ENCODE data around the gene S100A8. TPM values are rescaled to one million over a fixed set of nuclear protein-coding genes. Genes with fewer than 3 reads are reported as not detected.

Gene S100A8
- total and polyA plus RNA-seq, 9 donors = 5.3 to 60.5 (median 9.1) TPM

DNA sequence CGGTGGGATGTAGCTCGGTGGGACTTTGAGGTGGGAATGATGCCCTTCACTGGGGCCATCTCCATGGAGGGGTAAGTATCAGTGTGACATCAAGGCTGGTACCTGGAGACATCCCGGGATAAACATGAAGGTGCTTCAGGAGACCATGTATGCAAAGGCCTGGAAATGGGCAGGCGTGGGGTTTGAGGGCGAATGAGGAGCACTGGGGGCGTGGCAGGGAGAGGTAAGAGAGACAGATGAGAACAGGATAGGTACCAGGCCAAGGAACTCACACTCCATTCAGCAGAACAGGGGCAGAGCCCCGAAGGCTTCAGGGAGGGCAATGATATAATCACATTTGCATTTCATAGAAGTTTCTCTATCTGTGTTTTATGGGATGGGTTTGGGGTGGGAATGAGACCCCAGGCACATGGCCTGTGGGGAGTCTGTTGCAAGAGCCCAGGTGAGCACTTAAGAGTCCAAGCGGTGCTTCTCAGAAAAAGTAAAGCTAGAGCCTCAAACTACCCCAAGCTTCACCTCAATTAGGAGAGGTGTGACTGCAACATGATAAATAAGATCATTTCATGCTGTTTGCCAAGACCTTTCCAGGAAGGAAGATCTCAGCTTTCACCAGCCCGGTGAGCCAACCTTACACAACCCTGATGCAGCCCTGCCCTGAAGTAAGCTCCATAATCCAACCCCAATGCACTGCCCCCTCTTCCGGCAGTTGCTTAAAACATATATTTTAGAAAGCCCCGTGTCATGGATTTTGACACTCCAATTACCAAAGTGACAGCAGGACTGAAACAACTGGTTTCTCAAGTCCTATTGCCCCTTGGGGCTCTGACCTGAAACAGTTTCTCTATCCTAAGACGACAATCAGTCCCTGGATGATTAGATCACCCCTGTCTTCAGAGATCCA, 25.9 kb downstream of the S100A8 start:
- Histone ChIP-seq H3K4me1 (ENCODE audit: insufficient read depth) (no peaks in the 10 kb centered on the region), H3K9me3 (no peaks in the 10 kb centered on the region), H3K36me3 (no peaks in the 10 kb centered on the region), H3K27ac (no peak overlapping the region), H3K27me3 (no peaks in the 10 kb centered on the region), H3K4me3 (no peak overlapping the region)
- no peak for DNase-seq
- intact Hi-C loops (cut with DNase I) = no loop called here
- TF ChIP-seq, protein P1, sequence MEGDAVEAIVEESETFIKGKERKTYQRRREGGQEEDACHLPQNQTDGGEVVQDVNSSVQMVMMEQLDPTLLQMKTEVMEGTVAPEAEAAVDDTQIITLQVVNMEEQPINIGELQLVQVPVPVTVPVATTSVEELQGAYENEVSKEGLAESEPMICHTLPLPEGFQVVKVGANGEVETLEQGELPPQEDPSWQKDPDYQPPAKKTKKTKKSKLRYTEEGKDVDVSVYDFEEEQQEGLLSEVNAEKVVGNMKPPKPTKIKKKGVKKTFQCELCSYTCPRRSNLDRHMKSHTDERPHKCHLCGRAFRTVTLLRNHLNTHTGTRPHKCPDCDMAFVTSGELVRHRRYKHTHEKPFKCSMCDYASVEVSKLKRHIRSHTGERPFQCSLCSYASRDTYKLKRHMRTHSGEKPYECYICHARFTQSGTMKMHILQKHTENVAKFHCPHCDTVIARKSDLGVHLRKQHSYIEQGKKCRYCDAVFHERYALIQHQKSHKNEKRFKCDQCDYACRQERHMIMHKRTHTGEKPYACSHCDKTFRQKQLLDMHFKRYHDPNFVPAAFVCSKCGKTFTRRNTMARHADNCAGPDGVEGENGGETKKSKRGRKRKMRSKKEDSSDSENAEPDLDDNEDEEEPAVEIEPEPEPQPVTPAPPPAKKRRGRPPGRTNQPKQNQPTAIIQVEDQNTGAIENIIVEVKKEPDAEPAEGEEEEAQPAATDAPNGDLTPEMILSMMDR (IDR thresholded peaks at IDR 0.05) = no peak
- TF ChIP-seq EP300 (IDR thresholded peaks at IDR 0.05) (no peak), POLR2A (IDR thresholded peaks at IDR 0.05) (no peak)
- WGBS, 3 donors = 80 to 84% (median 81%) methylated on average over 12 of the region's 12 CpGs

- intact Hi-C loops (cut with DNase I) = no loop called here
- H3K27me3 ChIP-seq = no peaks in the 10 kb centered on the region
- H3K36me3 ChIP-seq = no peaks in the 10 kb centered on the region
- no peak overlapping the region for H3K27ac ChIP-seq
- H3K4me1 ChIP-seq (ENCODE audit: insufficient read depth) = no peaks in the 10 kb centered on the region
- no peaks in the 10 kb centered on the region for H3K9me3 ChIP-seq
- TF ChIP-seq EP300 (IDR thresholded peaks at IDR 0.05) (no peak), POLR2A (IDR thresholded peaks at IDR 0.05) (no peak)
- TF ChIP-seq, protein P1 (IDR thresholded peaks at IDR 0.05) = no peak
- no peak for DNase-seq
- H3K4me3 ChIP-seq = no peak overlapping the region
These were observed 26.7 kb downstream of the S100A8 start for GRCh38 chr1:153364156-153364555.

DNA sequence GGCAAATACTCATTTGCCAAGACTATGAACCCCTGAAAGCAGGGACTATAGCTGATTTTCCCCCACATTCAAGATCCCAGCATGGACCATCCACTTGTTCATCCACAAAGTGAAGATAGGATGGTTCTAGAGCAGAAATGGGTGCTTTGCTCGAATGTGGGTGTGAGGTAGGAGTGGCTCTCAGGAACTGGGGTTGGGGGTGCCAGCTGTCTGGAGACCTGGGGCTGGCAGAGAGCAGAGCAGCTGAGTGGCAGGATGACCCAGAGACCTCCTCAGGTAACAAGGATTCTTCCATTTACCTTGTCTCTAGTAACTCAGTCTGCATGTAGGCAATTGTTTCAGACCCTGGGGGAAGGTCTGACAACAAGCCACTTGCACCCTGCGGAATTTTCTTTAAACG, 27.2 kb downstream of the S100A8 start:
- intact Hi-C loops (cut with DNase I) = no loop called here
- H3K9me3 ChIP-seq = no peaks in the 10 kb centered on the region
- no peaks in the 10 kb centered on the region for H3K27me3 ChIP-seq
- WGBS, 3 donors = 59 to 72% (median 70%) methylated on average over 3 of the region's 3 CpGs
- TF ChIP-seq EP300 (IDR thresholded peaks at IDR 0.05) (no peak), POLR2A (IDR thresholded peaks at IDR 0.05) (no peak)
- TF ChIP-seq, protein P1 (IDR thresholded peaks at IDR 0.05) = no peak
- no peak for DNase-seq
- H3K4me1 ChIP-seq (ENCODE audit: insufficient read depth) = no peaks in the 10 kb centered on the region
- no peak overlapping the region for H3K4me3 ChIP-seq
- H3K27ac ChIP-seq = no peak overlapping the region
- no peaks in the 10 kb centered on the region for H3K36me3 ChIP-seq

GRCh38 chr1:153362187-153362775, 28.6 kb downstream of the S100A8 start:
- H3K4me1 ChIP-seq (ENCODE audit: insufficient read depth) = no peaks in the 10 kb centered on the region
- no peak overlapping the region for H3K4me3 ChIP-seq
- intact Hi-C loops (cut with DNase I) = no loop called here
- no peaks in the 10 kb centered on the region for H3K36me3 ChIP-seq
- 71 to 78% (median 73%) methylated on average over 3 of the region's 3 CpGs for WGBS, 3 donors
- TF ChIP-seq, protein P1 (IDR thresholded peaks at IDR 0.05) = no peak
- no peak for TF ChIP-seq POLR2A (IDR thresholded peaks at IDR 0.05)
- no peak for TF ChIP-seq EP300 (IDR thresholded peaks at IDR 0.05)
- H3K9me3 ChIP-seq = no peaks in the 10 kb centered on the region
- H3K27ac ChIP-seq = no peak overlapping the region
- H3K27me3 ChIP-seq = no peaks in the 10 kb centered on the region
- DNase-seq = no peak
